SU-DHL-6 (cell line): ENCODE results near the gene ZNF100.
"Not testable (repeated sequence)": the region's sequence is repeated elsewhere in the genome, so short reads cannot be mapped to it uniquely, and the experiment has no call there.

Source experiments
- H2AFZ ChIP-seq: fragments of 200-600 bp; sonication (generic); 2 replicates; pipeline ENCODE4 v1.6.1; 2014; ENCODE audit warnings: low read depth, mild to moderate bottlenecking, moderate library complexity, mixed read lengths, antibody characterized with exemption, low read length; ENCODE audit not compliant: severe bottlenecking
- H3F3A ChIP-seq: fragments of 200-600 bp; shearing (Covaris generic); 2 replicates; pipeline ENCODE4 v1.6.0; 2016; ENCODE audit warnings: antibody characterized with exemption, mild to moderate bottlenecking; ENCODE audit not compliant: insufficient read depth
- H3K27ac ChIP-seq: fragments of 200-600 bp; sonication (generic); 2 replicates; pipeline ENCODE4 v1.5.1; 2016; ENCODE audit warnings: low read depth, mild to moderate bottlenecking, low read length, moderate library complexity, mixed read lengths
- H3K27me3 ChIP-seq: fragments of 200-600 bp; sonication (generic), shearing (Covaris generic); 2 replicates; pipeline ENCODE4 v1.6.0; 2014; ENCODE audit warnings: mild to moderate bottlenecking, low read length
- H3K36me3 ChIP-seq: fragments of 200-600 bp; sonication (generic); 2 replicates; pipeline ENCODE4 v1.6.1; 2014; ENCODE audit warnings: mild to moderate bottlenecking, low read length, mixed read lengths
- H3K4me2 ChIP-seq: fragments of 300-600, 200-600 bp; shearing (Covaris generic), sonication (generic); 2 replicates; pipeline ENCODE4 v1.6.0; 2014; ENCODE audit warnings: low read length, low read depth, mild to moderate bottlenecking; ENCODE audit not compliant: poor library complexity, severe bottlenecking
- H3K4me3 ChIP-seq: fragments of 200-600 bp; sonication (generic); 2 replicates; pipeline ENCODE4 v1.5.1; 2014; ENCODE audit warnings: antibody characterized with exemption, low read length, mild to moderate bottlenecking, mixed read lengths; ENCODE audit not compliant: insufficient read depth, poor library complexity, severe bottlenecking
- H3K79me2 ChIP-seq: fragments of 200-600 bp; sonication (generic); 2 replicates; pipeline ENCODE4 v1.6.1; 2014; ENCODE audit warnings: mild to moderate bottlenecking, low read length, moderate library complexity; ENCODE audit not compliant: insufficient read depth
- H3K9ac ChIP-seq: fragments of 200-600 bp; sonication (generic); 2 replicates; pipeline ENCODE4 v1.7.0; 2014; ENCODE audit warnings: mild to moderate bottlenecking, low read length
- H3K9me2 ChIP-seq: fragments of 200-600 bp; sonication (generic); replicated peaks from 2 replicates; pipeline ENCODE4 v1.6.1; 2014; ENCODE audit warnings: low read length; ENCODE audit not compliant: insufficient read depth
- H3K9me3 ChIP-seq: fragments of 200-600 bp; sonication (generic); 2 replicates; pipeline ENCODE4 v1.6.1; 2014; ENCODE audit warnings: low read length, mixed read lengths; ENCODE audit not compliant: insufficient read depth
- H4K20me1 ChIP-seq: fragments of 200-600 bp; sonication (generic); 2 replicates; pipeline ENCODE4 v1.6.1; 2014; ENCODE audit warnings: low read depth, mild to moderate bottlenecking, antibody characterized with exemption, low read length, moderate library complexity, mixed read lengths
- EZH2phosphoT487 ChIP-seq: fragments of 200-600 bp; sonication (generic), shearing (Covaris generic); conservative IDR thresholded peaks from 2 replicates; pipeline ENCODE4 v1.6.1; 2018; ENCODE audit warnings: mild to moderate bottlenecking, antibody characterized with exemption, low read length, moderate library complexity, mixed read lengths
- TF ChIP-seq, protein P1 (sequence below): fragments of 200-600 bp; sonication (generic); IDR thresholded peaks from one replicate; pipeline ENCODE4 v1.5.1; 2017; ENCODE audit warnings: antibody characterized with exemption, mild to moderate bottlenecking, low read length, moderate library complexity; ENCODE audit not compliant: insufficient read depth, poor library complexity, severe bottlenecking

The ZNF100 gene

GRCh38 chr19:21767065-21767800 lies at the start of gene ZNF100:
Gene ZNF100 (minus strand): TSS chr19:21767579. CDS start chr19:21767429, 150 bp downstream.
- no peak for TF ChIP-seq EZH2phosphoT487
- TF ChIP-seq, protein P1, sequence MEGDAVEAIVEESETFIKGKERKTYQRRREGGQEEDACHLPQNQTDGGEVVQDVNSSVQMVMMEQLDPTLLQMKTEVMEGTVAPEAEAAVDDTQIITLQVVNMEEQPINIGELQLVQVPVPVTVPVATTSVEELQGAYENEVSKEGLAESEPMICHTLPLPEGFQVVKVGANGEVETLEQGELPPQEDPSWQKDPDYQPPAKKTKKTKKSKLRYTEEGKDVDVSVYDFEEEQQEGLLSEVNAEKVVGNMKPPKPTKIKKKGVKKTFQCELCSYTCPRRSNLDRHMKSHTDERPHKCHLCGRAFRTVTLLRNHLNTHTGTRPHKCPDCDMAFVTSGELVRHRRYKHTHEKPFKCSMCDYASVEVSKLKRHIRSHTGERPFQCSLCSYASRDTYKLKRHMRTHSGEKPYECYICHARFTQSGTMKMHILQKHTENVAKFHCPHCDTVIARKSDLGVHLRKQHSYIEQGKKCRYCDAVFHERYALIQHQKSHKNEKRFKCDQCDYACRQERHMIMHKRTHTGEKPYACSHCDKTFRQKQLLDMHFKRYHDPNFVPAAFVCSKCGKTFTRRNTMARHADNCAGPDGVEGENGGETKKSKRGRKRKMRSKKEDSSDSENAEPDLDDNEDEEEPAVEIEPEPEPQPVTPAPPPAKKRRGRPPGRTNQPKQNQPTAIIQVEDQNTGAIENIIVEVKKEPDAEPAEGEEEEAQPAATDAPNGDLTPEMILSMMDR: no peak
- H2AFZ ChIP-seq: peak within 1 kb of the TSS; percentile 71

DNA sequence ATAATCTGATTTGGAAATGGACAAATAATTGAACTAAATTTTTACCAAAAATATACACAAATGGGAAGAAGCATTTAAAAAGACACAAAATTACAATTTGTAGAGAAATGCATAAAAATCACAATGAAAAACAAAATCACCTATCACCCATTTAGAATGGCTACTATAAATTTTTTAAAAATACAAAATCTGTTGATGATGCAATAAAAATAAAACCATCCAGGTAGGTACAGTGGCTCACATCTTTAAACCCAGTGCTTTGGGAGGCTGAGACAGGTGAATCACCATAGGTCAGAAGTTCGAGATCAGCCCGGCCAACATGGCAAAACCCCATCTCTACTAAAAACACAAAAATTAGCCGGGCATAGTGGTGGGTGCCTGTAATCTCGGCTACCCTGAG lies 45.1 kb upstream of the ZNF100 start:
- TF ChIP-seq EZH2phosphoT487: no peak
- TF ChIP-seq, protein P1: no peak
- Histone ChIP-seq H3K4me2 (no peak overlapping the region), H3F3A (no peaks in the 10 kb centered on the region), H3K27me3 (no peaks in the 10 kb centered on the region), H3K36me3 (peaks cover 95% of the 10 kb centered on the region), H3K9me3 (peaks cover 42% of the 10 kb centered on the region; the same call in 1 of the 2 replicates), H4K20me1 (no peaks in the 10 kb centered on the region), H3K4me3 (no peak overlapping the region), H2AFZ (no peak overlapping the region), H3K9ac (no peak overlapping the region), H3K79me2 (no peaks in the 10 kb centered on the region), H3K27ac (no peak overlapping the region), H3K9me2 (no peaks in the 10 kb centered on the region)

More at GRCh38 chr19:21767065-21767800, at the start of gene ZNF100:
- peak within 1 kb of the TSS; percentile 72 for H3K27ac ChIP-seq
- H3K9me2 ChIP-seq: no peaks in the 10 kb centered on the region
- peak within 1 kb of the TSS; percentile 73 for H3K4me2 ChIP-seq
- H3K27me3 ChIP-seq: no peaks in the 10 kb centered on the region
- no peaks in the 10 kb centered on the region for H3F3A ChIP-seq
- H3K79me2 ChIP-seq: peaks cover 36% of the 10 kb centered on the region
- H3K36me3 ChIP-seq: peaks cover 38% of the 10 kb centered on the region
- H3K4me3 ChIP-seq: peak within 1 kb of the TSS; percentile 91
- H3K9me3 ChIP-seq: peaks cover 7% of the 10 kb centered on the region; the same call in 1 of the 2 replicates
- H4K20me1 ChIP-seq: no peaks in the 10 kb centered on the region
- H3K9ac ChIP-seq: peak within 1 kb of the TSS; percentile 94

- not testable (repeated sequence) for H4K20me1 ChIP-seq, H3K27me3 ChIP-seq, H3K9ac ChIP-seq, H3K4me3 ChIP-seq, H3K9me2 ChIP-seq, H3K79me2 ChIP-seq, H3K4me2 ChIP-seq, H2AFZ ChIP-seq, H3K27ac ChIP-seq, H3F3A ChIP-seq
- H3K36me3 ChIP-seq: peaks cover 68% of the 10 kb centered on the region
- peaks cover 49% of the 10 kb centered on the region; the same call in 1 of the 2 replicates for H3K9me3 ChIP-seq
These were observed 41.1 kb upstream of the ZNF100 start for GRCh38 chr19:21808400-21809000.

DNA sequence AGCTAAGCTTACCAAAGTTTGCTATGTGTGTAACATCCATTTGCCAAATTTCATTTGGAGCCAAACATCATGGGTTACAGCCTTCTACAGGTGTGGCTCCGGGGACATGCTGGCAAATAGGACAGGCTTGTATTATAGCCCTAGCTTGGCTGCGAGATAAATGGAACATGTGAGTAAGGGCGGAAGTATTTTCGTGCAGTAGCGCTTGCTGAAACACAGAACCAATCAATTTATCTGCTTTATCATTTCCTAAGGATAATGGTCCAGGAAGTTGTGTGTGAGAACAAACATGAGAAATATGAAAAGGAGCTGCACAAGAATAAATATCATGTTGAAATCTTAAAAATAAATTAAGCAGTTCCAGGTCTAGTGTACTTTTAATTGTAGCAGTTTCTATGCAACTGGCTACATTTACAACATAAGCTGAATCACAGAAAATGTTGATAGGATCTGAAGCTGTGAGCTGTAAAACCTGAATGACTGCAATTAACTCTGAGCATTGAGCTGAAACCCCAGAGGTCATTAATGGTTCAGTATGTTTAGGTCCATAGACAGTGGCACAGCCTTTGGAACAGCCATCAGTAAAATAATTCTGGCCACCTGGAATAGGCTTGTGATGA lies 22.2 kb upstream of the ZNF100 start:
- no peaks in the 10 kb centered on the region for H3K27me3 ChIP-seq
- H3K9ac ChIP-seq: no peak overlapping the region
- no peaks in the 10 kb centered on the region for H3F3A ChIP-seq
- H3K4me2 ChIP-seq: no peak overlapping the region
- peaks cover 7% of the 10 kb centered on the region; the same call in 1 of the 2 replicates for H3K9me3 ChIP-seq
- no peak overlapping the region for H3K27ac ChIP-seq
- no peaks in the 10 kb centered on the region for H4K20me1 ChIP-seq
- TF ChIP-seq, protein P1: no peak
- TF ChIP-seq EZH2phosphoT487: no peak
- no peaks in the 10 kb centered on the region for H3K79me2 ChIP-seq
- H3K36me3 ChIP-seq: no peaks in the 10 kb centered on the region
- no peaks in the 10 kb centered on the region for H3K9me2 ChIP-seq
- H3K4me3 ChIP-seq: no peak overlapping the region
- no peak overlapping the region for H2AFZ ChIP-seq
